HepG2 (cell line): ENCODE data around the gene ALMS1. TPM values are rescaled to one million over a fixed set of nuclear protein-coding genes. Genes with fewer than 3 reads are reported as not detected.
"Not testable (repeated sequence)": the region's sequence is repeated elsewhere in the genome, so short reads cannot be mapped to it uniquely, and the experiment has no call there.

Source experiments
- ATAC-seq: fragments of 200-7000 bp; cut with Tn5 transposase; 3 replicates; pipeline ENCODE4 v1.9.1; 2020; ENCODE audit warnings: mild to moderate bottlenecking, moderate library complexity
- BruUV-seq: library from RNA; stranded (reverse); fragments of 400-500 nt; replicated peaks from 2 replicates; lab custom pipeline; 2021; lab: Mats Ljungman, UMichigan
- CTCF ChIA-PET: fragments of 300-600 bp; formaldehyde crosslinking; extraction: SDS; loops from one replicate; lab custom pipeline; 2021; ENCODE audit warnings: low total read pairs, inconsistent platforms, low intra/inter-chr PET ratio; lab: Yijun Ruan, JAX
- POLR2A ChIA-PET: fragments of 350-600 bp; sonication (Branson Sonifier 250); formaldehyde crosslinking; loops from one replicate; lab custom pipeline; 2020; ENCODE audit warnings: antibody characterized with exemption, inconsistent platforms; lab: Yijun Ruan, JAX
- DNase-seq: peaks from one replicate; pipeline ENCODE4 v3.0.0-alpha.2; 2015; ENCODE audit warnings: low spot score
- FAIRE-seq: peaks from 3 replicates; lab custom pipeline; 2011; peaks lifted over from hg19 to GRCh38; lab: Jason Lieb, UNC
- H2AFZ ChIP-seq: one replicate; pipeline ENCODE4 v1.6.1; 2011; ENCODE audit warnings: low read length, inconsistent platforms
- H3K27ac ChIP-seq: fragments of 300-600 bp; 3 replicates; pipeline ENCODE4 v1.8.0; 2011; ENCODE audit warnings: mixed run types, mild to moderate bottlenecking, mixed read lengths, low read length, inconsistent platforms; ENCODE audit not compliant: insufficient read depth; ENCODE audit errors: extremely low read length
- H3K27me3 ChIP-seq, 2 experiments: fragments of 200-600 bp in 1 of 2; 2 replicates in 1 of 2; 3 replicates in 1 of 2; pipeline versions ENCODE4 v1.6.0 to v1.8.0; 2011; ENCODE audit warnings: low read length in 2 of 2, mild to moderate bottlenecking in 2 of 2, moderate library complexity in 2 of 2, inconsistent platforms in 1 of 2; ENCODE audit not compliant: insufficient read depth in 2 of 2, control insufficient read depth in 1 of 2
- H3K36me3 ChIP-seq, 2 experiments: fragments of 200-600 bp in 1 of 2; replicated peaks in 1 of 2; 2 replicates in 1 of 2; 3 replicates in 1 of 2; pipeline versions ENCODE4 v1.5.1 to v1.8.0; 2011; ENCODE audit warnings: low read length in 2 of 2, inconsistent platforms in 1 of 2; ENCODE audit not compliant: insufficient read depth in 2 of 2, control insufficient read depth in 1 of 2
- H3K4me1 ChIP-seq: 2 replicates; pipeline ENCODE4 v1.5.1; 2012; ENCODE audit warnings: low read length, inconsistent platforms; ENCODE audit not compliant: insufficient read depth
- H3K4me2 ChIP-seq: 2 replicates; pipeline ENCODE4 v1.6.0; 2011; ENCODE audit warnings: low read depth, low read length, inconsistent platforms
- H3K4me3 ChIP-seq, 3 experiments: fragments of 200-600 bp in 1 of 3; sonication (generic), shearing (Covaris generic) in 1 of 3; replicated peaks in 1 of 3; 2 replicates each; pipeline ENCODE4 v1.5.1; 2011 to 2016; ENCODE audit warnings: low read length in 3 of 3, inconsistent platforms in 2 of 3, low read depth in 2 of 3, mild to moderate bottlenecking in 2 of 3, control low read depth in 1 of 3, mixed read lengths in 1 of 3; ENCODE audit not compliant: insufficient read depth in 1 of 3
- H3K79me2 ChIP-seq: one replicate; pipeline ENCODE4 v1.6.1; 2011; ENCODE audit warnings: low read length, inconsistent platforms; ENCODE audit not compliant: insufficient read depth
- H3K9ac ChIP-seq: 2 replicates; pipeline ENCODE4 v1.6.0; 2011; ENCODE audit warnings: mild to moderate bottlenecking, low read depth, low read length, inconsistent platforms; ENCODE audit not compliant: insufficient read depth
- H3K9me3 ChIP-seq: 2 replicates; pipeline ENCODE4 v1.5.1; 2012; ENCODE audit warnings: mild to moderate bottlenecking, low read length
- H4K20me1 ChIP-seq: 2 replicates; pipeline ENCODE4 v1.6.0; 2011; ENCODE audit warnings: inconsistent platforms, mild to moderate bottlenecking, low read length, moderate library complexity; ENCODE audit not compliant: insufficient read depth
- ETV5 ChIP-seq: IDR thresholded peaks from 2 replicates; pipeline ENCODE4 v1.6.1; 2018; ENCODE audit warnings: missing biosample characterization, missing genetic modification reagents, inconsistent platforms, borderline replicate concordance
- FIP1L1 ChIP-seq: fragments of 200-400 bp; formaldehyde crosslinking; IDR thresholded peaks from 2 replicates; pipeline ENCODE4 v1.6.1; 2018; ENCODE audit warnings: low read depth, mild to moderate bottlenecking, low read length, moderate library complexity, borderline replicate concordance; ENCODE audit not compliant: insufficient read depth
- GFI1 ChIP-seq: sonication (generic); formaldehyde crosslinking; IDR thresholded peaks from 2 replicates; pipeline ENCODE4 v1.5.0; 2020; ENCODE audit warnings: missing genetic modification reagents, mild to moderate bottlenecking, borderline replicate concordance
- HOXA7 ChIP-seq: sonication (generic); formaldehyde crosslinking; IDR thresholded peaks from 2 replicates; pipeline ENCODE4 v1.8.1; 2022; ENCODE audit warnings: mild to moderate bottlenecking, missing genetic modification reagents, moderate library complexity
- KAT7 ChIP-seq: IDR thresholded peaks from 2 replicates; pipeline ENCODE4 v1.6.1; 2018; ENCODE audit warnings: borderline replicate concordance, missing compliant biosample characterization
- MED13 ChIP-seq: sonication (generic); formaldehyde crosslinking; IDR thresholded peaks from 2 replicates; pipeline ENCODE4 v1.5.0; 2020; ENCODE audit warnings: missing genetic modification reagents
- TBL1XR1 ChIP-seq: fragments of 150-350 bp; IDR thresholded peaks from 2 replicates; pipeline ENCODE4 v1.6.1; 2014; ENCODE audit warnings: borderline replicate concordance, low read length; ENCODE audit not compliant: partially characterized antibody
- ZFP82 ChIP-seq: sonication (generic); formaldehyde crosslinking; IDR thresholded peaks from 2 replicates; pipeline ENCODE4 v1.5.1; 2020; ENCODE audit warnings: mild to moderate bottlenecking, missing genetic modification reagents, borderline replicate concordance
- ZNF652 ChIP-seq: IDR thresholded peaks from 2 replicates; pipeline ENCODE4 v1.6.1; 2016; ENCODE audit warnings: low read depth, borderline replicate concordance
- ZNF678 ChIP-seq: sonication (generic); formaldehyde crosslinking; IDR thresholded peaks from 2 replicates; pipeline ENCODE4 v1.4.0; 2020; ENCODE audit warnings: mild to moderate bottlenecking, missing genetic modification reagents
- ZNF850 ChIP-seq: sonication (generic); formaldehyde crosslinking; conservative IDR thresholded peaks from 2 replicates; pipeline ENCODE4 v1.9.0; 2021; ENCODE audit warnings: mild to moderate bottlenecking, missing genetic modification reagents
- WGBS: methylation state at CpG from one replicate; pipeline ENCODE4 v1.1.6; 2017; ENCODE audit warnings: low lambda C conversion rate; 5-methylcytosine and 5-hydroxymethylcytosine counted together
- in situ Hi-C: cut with HindIII; loops from 2 replicates; pipeline ENCODE4 v1.10.0; 2017; ENCODE audit warnings: low pct_unique_long_range_greater_than_20kb; ENCODE audit not compliant: extremely low pct_ligation_motif_present
- intact Hi-C: fragments of 100-400 bp; cut with micrococcal nuclease; formaldehyde crosslinking; loops from one replicate; pipeline ENCODE4 v1.10.0; 2022; ENCODE audit not compliant: unreplicated experiment
- polyA plus RNA-seq, 8 experiments: library from polyadenylated mRNA; depleted of rRNA in 3 of 8; stranded (reverse) in 7 of 8; unstranded in 1 of 8; fragments of >200 nt; fragmentation: Illumina TruSeq in 4 of 8; extraction: Trizol in 4 of 8; gene quantifications; 2 replicates each; pipeline versions ENCODE4 v1.2.1 to v1.2.3, GENCODE V29; 2011 to 2016; ENCODE audit warnings: low read depth in 4 of 8, missing spikeins in 1 of 8, mixed read lengths in 1 of 8; ENCODE audit not compliant: insufficient read depth in 1 of 8
- total RNA-seq, 5 experiments: library from RNA; depleted of rRNA; stranded (reverse); fragments of >200 nt; fragmentation: Illumina TruSeq; extraction: Trizol; gene quantifications; 2 replicates each; pipeline ENCODE4 v1.2.3, GENCODE V29; 2016; ENCODE audit warnings: low read depth in 1 of 5
- TF ChIP-seq, protein P1 (sequence below): sonication (generic); formaldehyde crosslinking; conservative IDR thresholded peaks from 2 replicates; pipeline ENCODE4 v1.4.0; 2020; ENCODE audit warnings: missing genetic modification reagents
- TF ChIP-seq, protein P2 (sequence below): sonication (generic); formaldehyde crosslinking; IDR thresholded peaks from 2 replicates; pipeline ENCODE4 v1.4.0; 2020; ENCODE audit warnings: missing genetic modification reagents, mild to moderate bottlenecking, borderline replicate concordance
- TF ChIP-seq, protein P3 (sequence below): sonication (generic); formaldehyde crosslinking; IDR thresholded peaks from 2 replicates; pipeline ENCODE4 v1.4.0; 2020; ENCODE audit warnings: missing genetic modification reagents

ALMS1 gene
- total and polyA plus RNA-seq, 2 of the 13 experiments (the other 11 are each of a cell fraction or from before 2014, with no cell fraction given): 12.9 to 21.2 TPM

DNA sequence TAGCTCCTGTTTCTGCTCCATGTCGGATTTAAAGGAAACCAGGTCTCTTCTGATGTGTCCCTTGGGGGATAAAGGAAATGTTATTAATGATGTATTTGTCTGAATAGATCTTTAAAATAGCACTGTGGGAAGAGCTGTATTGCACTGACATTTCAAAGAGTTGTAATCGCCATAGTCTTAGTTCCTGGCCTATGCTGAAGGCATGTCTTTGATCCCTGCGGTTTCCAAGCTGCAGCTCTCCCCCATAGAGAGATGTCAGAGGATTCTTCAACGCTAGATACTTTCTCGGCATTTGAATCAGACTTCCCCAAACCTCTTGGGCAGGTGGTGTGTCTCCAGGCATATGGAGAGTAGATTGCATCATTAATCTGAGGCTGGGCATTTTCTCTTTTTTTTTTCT lies 216.1 kb downstream of the ALMS1 start:
- no peaks in the 10 kb centered on the region for H3K9me3 ChIP-seq
- TF ChIP-seq TBL1XR1 (no peak), FIP1L1 (no peak), ZFP82 (CRISPR knock-in tag) (no peak), HOXA7 (no peak), ZNF652 (CRISPR knock-in tag) (no peak), ETV5 (CRISPR knock-in tag) (no peak), ZNF850 (CRISPR knock-in tag) (no peak), ZNF678 (CRISPR knock-in tag) (no peak), GFI1 (CRISPR knock-in tag) (no peak), KAT7 (no peak), MED13 (CRISPR knock-in tag) (no peak)
- TF ChIP-seq, protein P1, sequence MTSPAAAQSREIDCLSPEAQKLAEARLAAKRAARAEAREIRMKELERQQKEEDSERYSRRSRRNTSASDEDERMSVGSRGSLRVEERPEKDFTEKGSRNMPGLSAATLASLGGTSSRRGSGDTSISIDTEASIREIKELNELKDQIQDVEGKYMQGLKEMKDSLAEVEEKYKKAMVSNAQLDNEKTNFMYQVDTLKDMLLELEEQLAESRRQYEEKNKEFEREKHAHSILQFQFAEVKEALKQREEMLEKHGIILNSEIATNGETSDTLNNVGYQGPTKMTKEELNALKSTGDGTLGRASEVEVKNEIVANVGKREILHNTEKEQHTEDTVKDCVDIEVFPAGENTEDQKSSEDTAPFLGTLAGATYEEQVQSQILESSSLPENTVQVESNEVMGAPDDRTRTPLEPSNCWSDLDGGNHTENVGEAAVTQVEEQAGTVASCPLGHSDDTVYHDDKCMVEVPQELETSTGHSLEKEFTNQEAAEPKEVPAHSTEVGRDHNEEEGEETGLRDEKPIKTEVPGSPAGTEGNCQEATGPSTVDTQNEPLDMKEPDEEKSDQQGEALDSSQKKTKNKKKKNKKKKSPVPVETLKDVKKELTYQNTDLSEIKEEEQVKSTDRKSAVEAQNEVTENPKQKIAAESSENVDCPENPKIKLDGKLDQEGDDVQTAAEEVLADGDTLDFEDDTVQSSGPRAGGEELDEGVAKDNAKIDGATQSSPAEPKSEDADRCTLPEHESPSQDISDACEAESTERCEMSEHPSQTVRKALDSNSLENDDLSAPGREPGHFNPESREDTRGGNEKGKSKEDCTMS (CRISPR knock-in tag): no peak
- TF ChIP-seq, protein P2, sequence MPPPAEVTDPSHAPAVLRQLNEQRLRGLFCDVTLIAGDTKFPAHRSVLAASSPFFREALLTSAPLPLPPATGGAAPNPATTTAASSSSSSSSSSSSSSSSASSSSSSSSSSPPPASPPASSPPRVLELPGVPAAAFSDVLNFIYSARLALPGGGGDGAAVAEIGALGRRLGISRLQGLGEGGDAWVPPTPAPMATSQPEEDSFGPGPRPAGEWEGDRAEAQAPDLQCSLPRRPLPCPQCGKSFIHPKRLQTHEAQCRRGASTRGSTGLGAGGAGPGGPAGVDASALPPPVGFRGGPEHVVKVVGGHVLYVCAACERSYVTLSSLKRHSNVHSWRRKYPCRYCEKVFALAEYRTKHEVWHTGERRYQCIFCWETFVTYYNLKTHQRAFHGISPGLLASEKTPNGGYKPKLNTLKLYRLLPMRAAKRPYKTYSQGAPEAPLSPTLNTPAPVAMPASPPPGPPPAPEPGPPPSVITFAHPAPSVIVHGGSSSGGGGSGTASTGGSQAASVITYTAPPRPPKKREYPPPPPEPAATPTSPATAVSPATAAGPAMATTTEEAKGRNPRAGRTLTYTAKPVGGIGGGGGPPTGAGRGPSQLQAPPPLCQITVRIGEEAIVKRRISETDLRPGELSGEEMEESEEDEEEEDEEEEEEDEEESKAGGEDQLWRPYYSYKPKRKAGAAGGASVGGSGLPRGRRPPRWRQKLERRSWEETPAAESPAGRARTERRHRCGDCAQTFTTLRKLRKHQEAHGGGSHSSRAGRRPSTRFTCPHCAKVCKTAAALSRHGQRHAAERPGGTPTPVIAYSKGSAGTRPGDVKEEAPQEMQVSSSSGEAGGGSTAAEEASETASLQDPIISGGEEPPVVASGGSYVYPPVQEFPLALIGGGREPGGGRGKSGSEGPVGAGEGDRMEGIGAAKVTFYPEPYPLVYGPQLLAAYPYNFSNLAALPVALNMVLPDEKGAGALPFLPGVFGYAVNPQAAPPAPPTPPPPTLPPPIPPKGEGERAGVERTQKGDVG (CRISPR knock-in tag): no peak
- TF ChIP-seq, protein P3, sequence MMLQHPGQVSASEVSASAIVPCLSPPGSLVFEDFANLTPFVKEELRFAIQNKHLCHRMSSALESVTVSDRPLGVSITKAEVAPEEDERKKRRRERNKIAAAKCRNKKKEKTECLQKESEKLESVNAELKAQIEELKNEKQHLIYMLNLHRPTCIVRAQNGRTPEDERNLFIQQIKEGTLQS: no peak
- TF ChIP-seq, all 625 proteins: peak for 0
- 90% methylated on average over 5 of the region's 5 CpGs for WGBS
- Histone ChIP-seq H4K20me1 (no peaks in the 10 kb centered on the region), H3K4me1 (no peaks in the 10 kb centered on the region), H3K9ac (no peak overlapping the region), H3K36me3 (peaks cover 6 to 9% of the 10 kb centered on the region in 2 experiments; a peak in 3 of 5 replicates), H3K4me2 (no peak overlapping the region), H3K4me3 (no peak overlapping the region), H3K79me2 (no peaks in the 10 kb centered on the region), H3K27me3 (no peaks in the 10 kb centered on the region), H2AFZ (no peak overlapping the region), H3K27ac (no peak overlapping the region)
- in situ Hi-C loops (no loop called here), intact Hi-C loops (no loop called here)
- DNase-seq: no peak
- BruUV-seq: no TSS peak
- no peak for ATAC-seq
- no peak for FAIRE-seq
- ChIA-PET POLR2A (no interaction called here), CTCF (no interaction called here)

DNA sequence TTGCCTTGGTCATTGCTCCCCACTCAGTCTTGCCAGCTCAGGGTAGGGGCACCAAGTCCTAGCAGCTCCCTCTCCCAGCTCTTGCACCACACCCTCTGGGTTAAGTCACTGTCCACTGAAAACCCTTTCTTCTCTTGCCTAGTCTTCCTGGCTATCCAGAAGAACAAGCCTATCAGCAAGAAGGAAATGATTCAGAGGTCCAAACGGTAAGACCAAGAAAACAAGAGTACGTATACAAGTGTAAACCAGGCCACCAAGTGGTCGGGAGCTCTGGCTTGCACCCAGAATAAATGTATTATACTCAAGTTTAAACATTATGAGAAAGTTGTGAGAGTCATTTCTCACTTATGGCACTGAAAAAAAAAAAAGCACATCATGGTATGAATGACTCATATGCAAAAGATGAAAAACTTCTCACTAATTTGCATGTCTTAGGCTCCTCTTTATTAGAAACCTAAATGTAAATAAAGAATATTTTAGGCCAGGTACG lies 217.5 kb downstream of the ALMS1 start:
- H3K27me3 ChIP-seq, H3K9ac ChIP-seq, H3K4me1 ChIP-seq, DNase-seq, H4K20me1 ChIP-seq, BruUV-seq, ATAC-seq, H3K79me2 ChIP-seq, intact Hi-C loops, POLR2A ChIA-PET, in situ Hi-C loops, H3K4me3 ChIP-seq, CTCF ChIA-PET, H3K27ac ChIP-seq, H2AFZ ChIP-seq, FAIRE-seq, H3K4me2 ChIP-seq, H3K36me3 ChIP-seq, H3K9me3 ChIP-seq: not testable (repeated sequence)
- 94% methylated on average over 4 of the region's 4 CpGs for WGBS
